HepG2 (cell line): Measurements from ENCODE around the gene UBE2N. TPM values are rescaled to one million over a fixed set of nuclear protein-coding genes. Genes with fewer than 3 reads are reported as not detected.

Experiments
- BRF2 ChIP-seq: sonication (generic); formaldehyde crosslinking; IDR thresholded peaks from 2 replicates; pipeline ENCODE4 v1.8.1; 2022; ENCODE audit warnings: mild to moderate bottlenecking, missing genetic modification reagents
- EED ChIP-seq: sonication (generic); formaldehyde crosslinking; IDR thresholded peaks from 2 replicates; pipeline ENCODE4 v1.5.0; 2020; ENCODE audit warnings: mild to moderate bottlenecking, missing genetic modification reagents
- KMT2B ChIP-seq: IDR thresholded peaks from 2 replicates; pipeline ENCODE4 v1.6.1; 2016; ENCODE audit warnings: missing genetic modification reagents, missing compliant biosample characterization
- MBNL3 ChIP-seq: fragments of 250-450 bp; sonication (Bioruptor Pico); conservative IDR thresholded peaks from 2 replicates; pipeline ENCODE4 v1.8.0; 2022; ENCODE audit warnings: mild to moderate bottlenecking, inconsistent platforms
- NPAS2 ChIP-seq: sonication (generic); formaldehyde crosslinking; IDR thresholded peaks from 2 replicates; pipeline ENCODE4 v1.8.0; 2022; ENCODE audit warnings: mild to moderate bottlenecking, missing genetic modification reagents, borderline replicate concordance
- TMF1 ChIP-seq: sonication (generic); formaldehyde crosslinking; IDR thresholded peaks from 2 replicates; pipeline ENCODE4 v1.8.1; 2022; ENCODE audit warnings: low read depth, missing genetic modification reagents
- TOE1 ChIP-seq: sonication (generic); formaldehyde crosslinking; IDR thresholded peaks from 2 replicates; pipeline ENCODE4 v1.4.0; 2020; ENCODE audit warnings: mild to moderate bottlenecking, missing genetic modification reagents
- ZBTB2 ChIP-seq: sonication (generic); formaldehyde crosslinking; IDR thresholded peaks from 2 replicates; pipeline ENCODE4 v1.8.0; 2022; ENCODE audit warnings: low read depth, missing genetic modification reagents
- ZNF124 ChIP-seq: sonication (generic); formaldehyde crosslinking; IDR thresholded peaks from 2 replicates; pipeline ENCODE4 v1.4.0; 2020; ENCODE audit warnings: missing genetic modification reagents
- ZNF510 ChIP-seq: sonication (generic); formaldehyde crosslinking; IDR thresholded peaks from 2 replicates; pipeline ENCODE4 v1.4.0; 2020; ENCODE audit warnings: low read depth, mild to moderate bottlenecking, missing genetic modification reagents
- ZNF530 ChIP-seq: sonication (generic); formaldehyde crosslinking; IDR thresholded peaks from 2 replicates; pipeline ENCODE4 v1.5.0; 2020; ENCODE audit warnings: low read depth, mild to moderate bottlenecking, missing genetic modification reagents
- ZNF556 ChIP-seq: sonication (generic); formaldehyde crosslinking; IDR thresholded peaks from 2 replicates; pipeline ENCODE4 v1.4.0; 2020; ENCODE audit warnings: mild to moderate bottlenecking, missing genetic modification reagents, borderline replicate concordance
- ZNF619 ChIP-seq: sonication (generic); formaldehyde crosslinking; IDR thresholded peaks from 2 replicates; pipeline ENCODE4 v1.4.0; 2020; ENCODE audit warnings: mild to moderate bottlenecking, missing genetic modification reagents
- ZNF646 ChIP-seq: sonication (generic); formaldehyde crosslinking; IDR thresholded peaks from 2 replicates; pipeline ENCODE4 v1.9.0; 2021; ENCODE audit warnings: mild to moderate bottlenecking, missing genetic modification reagents
- ZNF704 ChIP-seq: sonication (generic); formaldehyde crosslinking; IDR thresholded peaks from 2 replicates; pipeline ENCODE4 v1.8.1; 2023; ENCODE audit warnings: mild to moderate bottlenecking, inconsistent platforms, moderate library complexity, missing genetic modification reagents, borderline replicate concordance
- ZNF740 ChIP-seq: sonication (generic); formaldehyde crosslinking; IDR thresholded peaks from 2 replicates; pipeline ENCODE4 v1.4.0; 2020; ENCODE audit warnings: missing genetic modification reagents
- ZNF773 ChIP-seq: sonication (generic); formaldehyde crosslinking; IDR thresholded peaks from 2 replicates; pipeline ENCODE4 v1.4.0; 2020; ENCODE audit warnings: missing genetic modification reagents, borderline replicate concordance
- polyA plus RNA-seq, 8 experiments: library from polyadenylated mRNA; depleted of rRNA in 3 of 8; stranded (reverse) in 7 of 8; unstranded in 1 of 8; fragments of >200 nt; fragmentation: Illumina TruSeq in 4 of 8; extraction: Trizol in 4 of 8; gene quantifications; 2 replicates each; pipeline versions ENCODE4 v1.2.1 to v1.2.3, GENCODE V29; 2011 to 2016; ENCODE audit warnings: low read depth in 4 of 8, missing spikeins in 1 of 8, mixed read lengths in 1 of 8; ENCODE audit not compliant: insufficient read depth in 1 of 8
- total RNA-seq, 5 experiments: library from RNA; depleted of rRNA; stranded (reverse); fragments of >200 nt; fragmentation: Illumina TruSeq; extraction: Trizol; gene quantifications; 2 replicates each; pipeline ENCODE4 v1.2.3, GENCODE V29; 2016; ENCODE audit warnings: low read depth in 1 of 5

UBE2N gene
- total and polyA plus RNA-seq, 2 of the 13 experiments (the other 11 are each of a cell fraction or from before 2014, with no cell fraction given) = 188 to 197 TPM

GRCh38 chr12:93377252-93378195, 64.2 kb downstream of the UBE2N start, which contains the start of gene NUDT4 (continued):
- TF ChIP-seq ZNF530 (CRISPR knock-in tag) = no peak
- no peak for TF ChIP-seq MBNL3 (CRISPR knock-in tag)
- no peak for TF ChIP-seq ZNF740 (CRISPR knock-in tag)
- no peak for TF ChIP-seq NPAS2 (CRISPR knock-in tag)
- no peak for TF ChIP-seq BRF2 (CRISPR knock-in tag)
- peak; percentile 65 for TF ChIP-seq KMT2B
- no peak for TF ChIP-seq TOE1 (CRISPR knock-in tag)
- TF ChIP-seq ZNF556 (CRISPR knock-in tag) = no peak
- TF ChIP-seq EED (CRISPR knock-in tag) = no peak
- 0 out of 2 replicates have a peak, but pooled peaks have one; percentile 63 for TF ChIP-seq ZNF510 (CRISPR knock-in tag)
- no peak for TF ChIP-seq ZNF619 (CRISPR knock-in tag)
- no peak for TF ChIP-seq ZNF704 (CRISPR knock-in tag)
- no peak for TF ChIP-seq TMF1 (CRISPR knock-in tag)
- peak; percentile 37; the same call in 1 of the 2 replicates for TF ChIP-seq ZNF773
- peak; percentile 48; the same call in 1 of the 2 replicates for TF ChIP-seq ZBTB2 (CRISPR knock-in tag)
- no peak for TF ChIP-seq ZNF646 (CRISPR knock-in tag)
- peak; percentile 2; the same call in 1 of the 2 replicates for TF ChIP-seq ZNF124 (CRISPR knock-in tag)
